Activated gamma-delta T cell (primary cell): ENCODE results near the gene ANO1.

Experiments used
- DNase-seq: peaks from one replicate; lab custom pipeline; 2025; lab: John Stamatoyannopoulos, UW

The ANO1 gene

GRCh38 chr11:70095541-70096252 is 17.6 kb downstream of the ANO1 start:
- DNase-seq: no peak

- no peak for DNase-seq
Measured at GRCh38 chr11:70097783-70098563, 19.9 kb downstream of the ANO1 start.

- DNase-seq: no peak
Measured at GRCh38 chr11:70098936-70099335, 20.8 kb downstream of the ANO1 start.

- no peak for DNase-seq
Measured at GRCh38 chr11:70099578-70100279, 21.6 kb downstream of the ANO1 start.

- no peak for DNase-seq
Measured at GRCh38 chr11:70100280-70100603, 22.1 kb downstream of the ANO1 start.

- no peak for DNase-seq
Measured at GRCh38 chr11:70100791-70101190, 22.7 kb downstream of the ANO1 start.

GRCh38 chr11:70103256-70103975 is 25.3 kb downstream of the ANO1 start:
- no peak for DNase-seq

- no peak for DNase-seq
Measured at GRCh38 chr11:70104419-70104818, 26.3 kb downstream of the ANO1 start.

GRCh38 chr11:70104961-70105360 is 26.8 kb downstream of the ANO1 start:
- DNase-seq: no peak

- DNase-seq: no peak
Measured at GRCh38 chr11:70105369-70105754, 27.2 kb downstream of the ANO1 start.

- no peak for DNase-seq
Measured at GRCh38 chr11:70105755-70106571, 27.8 kb downstream of the ANO1 start.

- DNase-seq: no peak
Measured at GRCh38 chr11:70106757-70107156, 28.6 kb downstream of the ANO1 start.

GRCh38 chr11:70107191-70107590 is 29.1 kb downstream of the ANO1 start:
- no peak for DNase-seq

- no peak for DNase-seq
Measured at GRCh38 chr11:70107756-70108155, 29.6 kb downstream of the ANO1 start.

- DNase-seq: no peak
Measured at GRCh38 chr11:70108250-70108649, 30.1 kb downstream of the ANO1 start.

GRCh38 chr11:70109006-70109405 is 30.9 kb downstream of the ANO1 start:
- no peak for DNase-seq

- no peak for DNase-seq
Measured at GRCh38 chr11:70109903-70110302, 31.8 kb downstream of the ANO1 start.

GRCh38 chr11:70110538-70111055 is 32.5 kb downstream of the ANO1 start:
- DNase-seq: no peak

- DNase-seq: no peak
Measured at GRCh38 chr11:70111269-70112016, 33.3 kb downstream of the ANO1 start.

- no peak for DNase-seq
Measured at GRCh38 chr11:70112017-70112434, 33.9 kb downstream of the ANO1 start.
